Gastroesophageal sphincter (tissue), 3 donors: ENCODE results near the gene OSGIN1.

Source experiments
- CTCF ChIP-seq, 4 experiments: fragments of 200-600 bp in 2 of 4; fragments of 450-650 bp in 2 of 4; sonication (generic) in 1 of 4; IDR thresholded peaks; one replicate each; pipeline ENCODE4 v1.5.1; 2017 to 2019; ENCODE audit warnings: antibody characterized with exemption in 4 of 4, mild to moderate bottlenecking in 2 of 4, moderate library complexity in 2 of 4
- EP300 ChIP-seq: sonication (generic); formaldehyde crosslinking; IDR thresholded peaks from one replicate; pipeline ENCODE4 v1.6.1; 2017; ENCODE audit warnings: antibody characterized with exemption, mild to moderate bottlenecking
- POLR2A ChIP-seq, 2 donors: fragments of 450-650 bp; IDR thresholded peaks; one replicate each; pipeline ENCODE4 v1.6.1; 2017; ENCODE audit warnings: antibody characterized with exemption in 2 of 2, mild to moderate bottlenecking in 2 of 2, moderate library complexity in 1 of 2
- POLR2AphosphoS5 ChIP-seq: sonication (generic); formaldehyde crosslinking; IDR thresholded peaks from one replicate; pipeline ENCODE4 v1.6.1; 2017; ENCODE audit warnings: antibody characterized with exemption

GRCh38 chr16:83936581-83937165 is 16.4 kb upstream of the OSGIN1 start:
- no peak for TF ChIP-seq CTCF (IDR thresholded peaks at IDR 0.05)
- no peak for TF ChIP-seq POLR2A (IDR thresholded peaks at IDR 0.05)
- TF ChIP-seq POLR2AphosphoS5, result no peak
- TF ChIP-seq EP300, result no peak
